GM21529 (cell line): ENCODE measurements around the gene DAAM1.

Experiments
- ATAC-seq: cut with Tn5 transposase; IDR thresholded peaks from one replicate; pipeline ENCODE4 v1.9.1; 2021; ENCODE audit not compliant: unreplicated experiment

DAAM1 gene

DNA sequence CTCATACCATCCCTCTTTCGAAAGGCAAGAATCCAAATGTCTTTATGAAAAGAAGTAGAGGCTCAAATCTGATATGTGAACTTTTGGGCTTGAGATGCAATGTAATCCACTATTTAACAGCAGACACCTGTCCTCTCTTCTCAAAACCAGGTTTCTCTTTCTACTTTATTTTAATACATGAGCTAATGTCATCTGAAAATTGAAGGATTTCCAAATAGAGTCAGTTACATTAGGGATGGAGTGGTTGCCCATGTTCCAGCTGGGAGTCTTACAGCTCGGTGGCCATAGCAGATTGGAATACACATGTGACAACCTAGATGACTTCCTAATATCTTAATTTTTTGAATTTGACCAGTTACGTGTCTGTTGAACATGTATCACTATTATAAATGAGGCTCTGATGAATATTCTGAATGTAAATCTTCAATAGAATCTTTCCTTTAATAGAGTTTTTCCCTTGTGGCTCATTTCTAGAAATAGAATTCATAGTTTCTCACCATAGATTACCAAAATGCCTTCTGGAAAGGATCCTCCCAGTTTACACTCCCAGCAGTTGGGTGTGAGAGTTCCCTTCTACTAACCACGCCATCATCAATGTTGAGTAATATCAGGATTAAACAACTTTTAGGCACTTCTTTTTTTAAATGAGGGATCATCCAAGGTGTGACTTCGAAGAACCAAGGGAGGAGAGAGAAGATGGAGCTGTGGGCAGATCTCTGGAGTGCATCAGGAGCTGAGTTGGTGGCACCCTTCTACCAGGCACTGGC is 227.6 kb downstream of the DAAM1 start:
- no peak for ATAC-seq

DNA sequence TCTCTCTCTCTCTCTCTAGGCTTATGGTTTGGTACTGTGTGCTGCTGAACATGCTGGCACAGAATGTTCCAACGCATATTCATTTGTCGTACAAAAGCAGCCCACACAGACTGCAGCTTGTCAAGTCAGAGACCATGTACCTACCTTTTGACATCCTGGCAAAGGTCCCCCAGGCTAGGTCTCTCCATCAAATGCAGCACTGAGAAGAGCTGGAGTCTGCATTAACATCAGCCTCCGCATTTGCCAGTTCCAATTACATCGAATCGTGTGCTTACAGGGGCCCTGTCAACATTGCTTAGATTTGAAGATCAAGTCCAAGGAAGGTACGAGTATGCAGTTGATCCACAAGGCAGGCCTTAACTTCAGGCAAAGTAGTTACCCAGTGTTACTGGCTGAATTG is 228.8 kb downstream of the DAAM1 start:
- ATAC-seq: no peak

GRCh38 chr14:59419303-59419702 is 230.8 kb downstream of the DAAM1 start:
- ATAC-seq: no peak
